SU-DHL-6 (cell line): Measurements from ENCODE around the gene DENND1C.

Experiments
- H2AFZ ChIP-seq: fragments of 200-600 bp; sonication (generic); 2 replicates; pipeline ENCODE4 v1.6.1; 2014; ENCODE audit warnings: low read depth, mild to moderate bottlenecking, moderate library complexity, mixed read lengths, antibody characterized with exemption, low read length; ENCODE audit not compliant: severe bottlenecking
- H3F3A ChIP-seq: fragments of 200-600 bp; shearing (Covaris generic); 2 replicates; pipeline ENCODE4 v1.6.0; 2016; ENCODE audit warnings: antibody characterized with exemption, mild to moderate bottlenecking; ENCODE audit not compliant: insufficient read depth
- H3K27ac ChIP-seq: fragments of 200-600 bp; sonication (generic); 2 replicates; pipeline ENCODE4 v1.5.1; 2016; ENCODE audit warnings: low read depth, mild to moderate bottlenecking, low read length, moderate library complexity, mixed read lengths
- H3K27me3 ChIP-seq: fragments of 200-600 bp; sonication (generic), shearing (Covaris generic); 2 replicates; pipeline ENCODE4 v1.6.0; 2014; ENCODE audit warnings: mild to moderate bottlenecking, low read length
- H3K36me3 ChIP-seq: fragments of 200-600 bp; sonication (generic); 2 replicates; pipeline ENCODE4 v1.6.1; 2014; ENCODE audit warnings: mild to moderate bottlenecking, low read length, mixed read lengths
- H3K4me2 ChIP-seq: fragments of 300-600, 200-600 bp; shearing (Covaris generic), sonication (generic); 2 replicates; pipeline ENCODE4 v1.6.0; 2014; ENCODE audit warnings: low read length, low read depth, mild to moderate bottlenecking; ENCODE audit not compliant: poor library complexity, severe bottlenecking
- H3K4me3 ChIP-seq: fragments of 200-600 bp; sonication (generic); 2 replicates; pipeline ENCODE4 v1.5.1; 2014; ENCODE audit warnings: antibody characterized with exemption, low read length, mild to moderate bottlenecking, mixed read lengths; ENCODE audit not compliant: insufficient read depth, poor library complexity, severe bottlenecking
- H3K79me2 ChIP-seq: fragments of 200-600 bp; sonication (generic); 2 replicates; pipeline ENCODE4 v1.6.1; 2014; ENCODE audit warnings: mild to moderate bottlenecking, low read length, moderate library complexity; ENCODE audit not compliant: insufficient read depth
- H3K9ac ChIP-seq: fragments of 200-600 bp; sonication (generic); 2 replicates; pipeline ENCODE4 v1.7.0; 2014; ENCODE audit warnings: mild to moderate bottlenecking, low read length
- H3K9me2 ChIP-seq: fragments of 200-600 bp; sonication (generic); replicated peaks from 2 replicates; pipeline ENCODE4 v1.6.1; 2014; ENCODE audit warnings: low read length; ENCODE audit not compliant: insufficient read depth
- H3K9me3 ChIP-seq: fragments of 200-600 bp; sonication (generic); 2 replicates; pipeline ENCODE4 v1.6.1; 2014; ENCODE audit warnings: low read length, mixed read lengths; ENCODE audit not compliant: insufficient read depth
- H4K20me1 ChIP-seq: fragments of 200-600 bp; sonication (generic); 2 replicates; pipeline ENCODE4 v1.6.1; 2014; ENCODE audit warnings: low read depth, mild to moderate bottlenecking, antibody characterized with exemption, low read length, moderate library complexity, mixed read lengths
- EZH2phosphoT487 ChIP-seq: fragments of 200-600 bp; sonication (generic), shearing (Covaris generic); conservative IDR thresholded peaks from 2 replicates; pipeline ENCODE4 v1.6.1; 2018; ENCODE audit warnings: mild to moderate bottlenecking, antibody characterized with exemption, low read length, moderate library complexity, mixed read lengths
- TF ChIP-seq, protein P1 (sequence below): fragments of 200-600 bp; sonication (generic); IDR thresholded peaks from one replicate; pipeline ENCODE4 v1.5.1; 2017; ENCODE audit warnings: antibody characterized with exemption, mild to moderate bottlenecking, low read length, moderate library complexity; ENCODE audit not compliant: insufficient read depth, poor library complexity, severe bottlenecking

Gene DENND1C

GRCh38 chr19:6476155-6476895 is 5.3 kb downstream of the DENND1C start:
- Histone ChIP-seq H3F3A (no peaks in the 10 kb centered on the region), H3K9me2 (no peaks in the 10 kb centered on the region), H3K79me2 (peaks cover 3% of the 10 kb centered on the region; the same call in 1 of the 2 replicates), H3K4me3 (no peak overlapping the region), H3K36me3 (no peaks in the 10 kb centered on the region), H3K27ac (no peak overlapping the region), H3K9ac (no peak overlapping the region), H3K9me3 (no peaks in the 10 kb centered on the region), H4K20me1 (no peaks in the 10 kb centered on the region), H3K27me3 (no peaks in the 10 kb centered on the region), H2AFZ (no peak overlapping the region), H3K4me2 (no peak overlapping the region)
- TF ChIP-seq, protein P1, sequence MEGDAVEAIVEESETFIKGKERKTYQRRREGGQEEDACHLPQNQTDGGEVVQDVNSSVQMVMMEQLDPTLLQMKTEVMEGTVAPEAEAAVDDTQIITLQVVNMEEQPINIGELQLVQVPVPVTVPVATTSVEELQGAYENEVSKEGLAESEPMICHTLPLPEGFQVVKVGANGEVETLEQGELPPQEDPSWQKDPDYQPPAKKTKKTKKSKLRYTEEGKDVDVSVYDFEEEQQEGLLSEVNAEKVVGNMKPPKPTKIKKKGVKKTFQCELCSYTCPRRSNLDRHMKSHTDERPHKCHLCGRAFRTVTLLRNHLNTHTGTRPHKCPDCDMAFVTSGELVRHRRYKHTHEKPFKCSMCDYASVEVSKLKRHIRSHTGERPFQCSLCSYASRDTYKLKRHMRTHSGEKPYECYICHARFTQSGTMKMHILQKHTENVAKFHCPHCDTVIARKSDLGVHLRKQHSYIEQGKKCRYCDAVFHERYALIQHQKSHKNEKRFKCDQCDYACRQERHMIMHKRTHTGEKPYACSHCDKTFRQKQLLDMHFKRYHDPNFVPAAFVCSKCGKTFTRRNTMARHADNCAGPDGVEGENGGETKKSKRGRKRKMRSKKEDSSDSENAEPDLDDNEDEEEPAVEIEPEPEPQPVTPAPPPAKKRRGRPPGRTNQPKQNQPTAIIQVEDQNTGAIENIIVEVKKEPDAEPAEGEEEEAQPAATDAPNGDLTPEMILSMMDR = no peak
- TF ChIP-seq EZH2phosphoT487 = no peak

DNA sequence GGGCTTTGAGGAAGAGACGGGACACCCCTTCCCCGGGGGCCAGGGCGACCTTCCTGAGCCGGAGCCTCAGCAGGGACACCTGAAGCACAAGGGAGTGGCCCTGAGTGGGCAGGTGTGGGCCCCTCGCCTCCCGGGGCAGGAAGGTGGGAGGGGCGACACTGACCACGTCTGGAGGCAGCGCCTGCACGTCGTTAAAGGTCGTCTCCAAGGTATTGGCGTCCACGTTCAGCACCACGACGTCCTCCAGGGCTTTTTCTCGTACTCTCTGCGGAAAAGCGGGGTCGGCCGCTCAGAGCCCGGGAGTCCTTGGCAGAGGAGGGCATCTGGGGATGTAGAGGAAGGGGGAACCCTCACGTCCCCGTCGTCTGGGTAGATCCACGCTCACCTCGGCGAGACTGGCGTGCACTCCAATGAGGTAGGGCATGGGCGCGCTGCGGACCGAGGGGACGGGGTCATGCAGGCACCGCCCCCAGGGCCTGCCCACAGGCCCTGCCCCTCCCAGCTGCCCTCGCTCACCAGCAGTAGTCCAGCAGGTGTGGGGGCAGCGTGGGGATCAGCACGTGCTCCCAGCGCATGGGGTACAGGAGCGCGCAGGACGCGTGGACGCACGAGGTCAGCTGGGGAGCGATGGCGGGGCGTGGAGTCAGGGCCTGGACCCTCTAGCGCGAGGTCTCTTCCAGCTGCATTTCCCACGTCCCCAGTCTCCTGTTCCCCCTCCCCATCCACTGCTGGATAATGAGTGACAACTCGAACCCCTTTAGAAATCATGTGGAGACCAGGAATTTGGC is 6.1 kb downstream of the DENND1C start:
- Histone ChIP-seq H3K4me3 (no peak overlapping the region), H3K4me2 (no peak overlapping the region)

DNA sequence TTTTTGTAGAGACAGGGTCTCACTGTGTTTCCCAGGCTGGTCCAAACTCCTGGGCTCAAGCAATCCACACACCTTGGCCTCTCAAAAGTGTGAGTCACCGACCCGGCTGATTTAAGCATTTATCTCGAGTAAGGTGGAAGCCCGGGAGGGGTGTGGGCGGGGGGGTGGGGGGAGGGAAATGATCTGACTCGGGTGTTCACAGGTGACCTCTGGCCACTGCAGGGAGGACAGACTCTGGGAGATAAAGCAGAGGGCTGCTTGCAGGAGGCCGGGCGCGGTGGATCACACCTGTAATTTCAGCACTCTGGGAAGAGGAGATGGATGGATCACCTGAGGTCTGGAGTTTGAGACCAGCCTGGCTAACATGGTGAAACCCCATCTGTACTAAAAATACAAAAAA is 7.9 kb downstream of the DENND1C start:
- Histone ChIP-seq H3K4me3 (no peak overlapping the region), H3K9ac (no peak overlapping the region), H4K20me1 (no peaks in the 10 kb centered on the region), H2AFZ (no peak overlapping the region), H3F3A (no peaks in the 10 kb centered on the region), H3K79me2 (no peaks in the 10 kb centered on the region), H3K27ac (no peak overlapping the region), H3K36me3 (no peaks in the 10 kb centered on the region), H3K27me3 (no peaks in the 10 kb centered on the region), H3K9me2 (no peaks in the 10 kb centered on the region), H3K9me3 (no peaks in the 10 kb centered on the region), H3K4me2 (no peak overlapping the region)
- TF ChIP-seq, protein P1 = no peak
- no peak for TF ChIP-seq EZH2phosphoT487

More for the DNA sequence above, 6.1 kb downstream of the DENND1C start:
- Histone ChIP-seq H3K9ac (no peak overlapping the region), H3K9me3 (no peaks in the 10 kb centered on the region), H3K9me2 (no peaks in the 10 kb centered on the region), H3K27ac (no peak overlapping the region), H3F3A (no peaks in the 10 kb centered on the region), H4K20me1 (no peaks in the 10 kb centered on the region), H3K27me3 (no peaks in the 10 kb centered on the region), H3K36me3 (no peaks in the 10 kb centered on the region), H3K79me2 (no peaks in the 10 kb centered on the region), H2AFZ (no peak overlapping the region)
- no peak for TF ChIP-seq EZH2phosphoT487
- TF ChIP-seq, protein P1 = no peak
